HepG2 (cell line): ENCODE measurements around the gene STK39. TPM values are rescaled to one million over a fixed set of nuclear protein-coding genes. Genes with fewer than 3 reads are reported as not detected.

Source experiments
- ATF6 ChIP-seq: sonication (generic); formaldehyde crosslinking; conservative IDR thresholded peaks from 2 replicates; pipeline ENCODE4 v1.4.0; 2020; ENCODE audit warnings: missing genetic modification reagents
- DNMT3B ChIP-seq: conservative IDR thresholded peaks from 2 replicates; pipeline ENCODE4 v1.6.1; 2016; ENCODE audit warnings: missing biosample characterization, control low read depth
- HMG20B ChIP-seq: conservative IDR thresholded peaks from 2 replicates; pipeline ENCODE4 v1.6.1; 2016; ENCODE audit warnings: missing genetic modification reagents, missing compliant biosample characterization
- HMGXB4 ChIP-seq, 2 experiments: sonication (generic) in 1 of 2; formaldehyde crosslinking in 1 of 2; IDR thresholded peaks; 2 replicates each; pipeline versions ENCODE4 v1.4.0 to v1.6.1; 2018 to 2020; ENCODE audit warnings: missing genetic modification reagents in 2 of 2, borderline replicate concordance in 1 of 2, low read depth in 1 of 2, mild to moderate bottlenecking in 1 of 2, missing biosample characterization in 1 of 2
- HNF4A ChIP-seq: sonication (generic); formaldehyde crosslinking; IDR thresholded peaks from 2 replicates; pipeline ENCODE4 v1.4.0; 2020; ENCODE audit warnings: missing genetic modification reagents
- KLF9 ChIP-seq: IDR thresholded peaks from 2 replicates; pipeline ENCODE4 v1.6.1; 2016; ENCODE audit warnings: low read depth
- MYPOP ChIP-seq: sonication (generic); formaldehyde crosslinking; IDR thresholded peaks from 2 replicates; pipeline ENCODE4 v1.8.1; 2023; ENCODE audit warnings: mild to moderate bottlenecking, moderate library complexity, missing genetic modification reagents
- POLR2AphosphoS2 ChIP-seq: IDR thresholded peaks from 2 replicates; pipeline ENCODE4 v1.6.1; 2011; ENCODE audit warnings: low read depth, low read length, improper control_type of control experiment
- PRMT3 ChIP-seq: sonication (generic); formaldehyde crosslinking; IDR thresholded peaks from 2 replicates; pipeline ENCODE4 v1.8.1; 2022; ENCODE audit warnings: low read depth, mild to moderate bottlenecking, moderate library complexity, missing genetic modification reagents, borderline replicate concordance
- RFXANK ChIP-seq: IDR thresholded peaks from 2 replicates; pipeline ENCODE4 v1.6.1; 2016
- SMARCC2 ChIP-seq: fragments of 450-650 bp; IDR thresholded peaks from 2 replicates; pipeline ENCODE4 v1.6.1; 2017; ENCODE audit warnings: antibody characterized with exemption, mild to moderate bottlenecking
- TBP ChIP-seq: sonication (generic); formaldehyde crosslinking; IDR thresholded peaks from 2 replicates; pipeline ENCODE4 v1.5.0; 2020; ENCODE audit warnings: missing genetic modification reagents
- THAP8 ChIP-seq: sonication (generic); formaldehyde crosslinking; IDR thresholded peaks from 2 replicates; pipeline ENCODE4 v1.5.1; 2020; ENCODE audit warnings: missing genetic modification reagents, mild to moderate bottlenecking, borderline replicate concordance
- ZFP1 ChIP-seq: IDR thresholded peaks from 2 replicates; pipeline ENCODE4 v1.6.1; 2016
- ZGPAT ChIP-seq: IDR thresholded peaks from 2 replicates; pipeline ENCODE4 v1.6.1; 2016; ENCODE audit warnings: mild to moderate bottlenecking
- ZNF124 ChIP-seq: sonication (generic); formaldehyde crosslinking; IDR thresholded peaks from 2 replicates; pipeline ENCODE4 v1.4.0; 2020; ENCODE audit warnings: missing genetic modification reagents
- ZNF383 ChIP-seq: sonication (generic); formaldehyde crosslinking; IDR thresholded peaks from 2 replicates; pipeline ENCODE4 v1.4.0; 2020; ENCODE audit warnings: missing genetic modification reagents, mild to moderate bottlenecking, borderline replicate concordance
- ZNF501 ChIP-seq: sonication (generic); formaldehyde crosslinking; IDR thresholded peaks from 2 replicates; pipeline ENCODE4 v1.5.1; 2020; ENCODE audit warnings: mild to moderate bottlenecking, moderate library complexity, missing genetic modification reagents
- ZNF550 ChIP-seq: sonication (generic); formaldehyde crosslinking; IDR thresholded peaks from 2 replicates; pipeline ENCODE4 v1.4.0; 2020; ENCODE audit warnings: mild to moderate bottlenecking, missing genetic modification reagents, borderline replicate concordance
- ZNF644 ChIP-seq: IDR thresholded peaks from 2 replicates; pipeline ENCODE4 v1.6.1; 2016; ENCODE audit warnings: low read depth
- polyA plus RNA-seq, 8 experiments: library from polyadenylated mRNA; depleted of rRNA in 3 of 8; stranded (reverse) in 7 of 8; unstranded in 1 of 8; fragments of >200 nt; fragmentation: Illumina TruSeq in 4 of 8; extraction: Trizol in 4 of 8; gene quantifications; 2 replicates each; pipeline versions ENCODE4 v1.2.1 to v1.2.3, GENCODE V29; 2011 to 2016; ENCODE audit warnings: low read depth in 4 of 8, missing spikeins in 1 of 8, mixed read lengths in 1 of 8; ENCODE audit not compliant: insufficient read depth in 1 of 8
- total RNA-seq, 5 experiments: library from RNA; depleted of rRNA; stranded (reverse); fragments of >200 nt; fragmentation: Illumina TruSeq; extraction: Trizol; gene quantifications; 2 replicates each; pipeline ENCODE4 v1.2.3, GENCODE V29; 2016; ENCODE audit warnings: low read depth in 1 of 5

STK39 gene
- total and polyA plus RNA-seq, 2 of the 13 experiments (the other 11 are each of a cell fraction or from before 2014, with no cell fraction given) = 27.3 to 38.4 TPM

- TF ChIP-seq HMGXB4 (CRISPR knock-in tag; IDR thresholded peaks at IDR 0.05; ENCODE audit: borderline replicate concordance in 1 of 2, low read depth in 1 of 2) (peak in 1 of 2 experiments; percentile 21; a peak in 1 of 4 replicates), ZNF550 (CRISPR knock-in tag) (no peak), ZNF501 (no peak), TBP (CRISPR knock-in tag) (no peak), POLR2AphosphoS2 (no peak), HNF4A (CRISPR knock-in tag) (peak; percentile 50), KLF9 (CRISPR knock-in tag) (no peak), RFXANK (no peak), ATF6 (CRISPR knock-in tag) (no peak), SMARCC2 (no peak), DNMT3B (CRISPR knock-in tag) (0 out of 2 replicates have a peak, but pooled peaks have one; percentile 79), THAP8 (no peak), ZNF644 (CRISPR knock-in tag) (peak; percentile 95), ZNF383 (CRISPR knock-in tag) (no peak), PRMT3 (CRISPR knock-in tag) (no peak), MYPOP (CRISPR knock-in tag) (peak; percentile 38; the same call in 1 of the 2 replicates), HMG20B (CRISPR knock-in tag) (0 out of 2 replicates have a peak, but pooled peaks have one; percentile 41), ZGPAT (CRISPR knock-in tag) (peak; percentile 31; the same call in 1 of the 2 replicates), ZFP1 (peak; percentile 47; the same call in 1 of the 2 replicates), ZNF124 (0 out of 2 replicates have a peak, but pooled peaks have one; percentile 37)
These were observed 24.8 kb upstream of the STK39 start (continued) for GRCh38 chr2:168272225-168272624.
